HG03097 (cell line): ENCODE results near the gene PLD5.
"Not testable (repeated sequence)": the region's sequence is repeated elsewhere in the genome, so short reads cannot be mapped to it uniquely, and the experiment has no call there.

ENCODE experiments used
- ATAC-seq: cut with Tn5 transposase; IDR thresholded peaks from one replicate; pipeline ENCODE4 v1.9.1; 2021; ENCODE audit not compliant: unreplicated experiment, low FRiP score

PLD5 gene

GRCh38 chr1:242185731-242186130 lies 338.8 kb downstream of the PLD5 start:
- ATAC-seq = no peak

- ATAC-seq = no peak
Observed at GRCh38 chr1:242184955-242185354, 339.5 kb downstream of the PLD5 start.

- ATAC-seq = peak; percentile 98
Observed at GRCh38 chr1:242179767-242180166, 344.7 kb downstream of the PLD5 start.

- ATAC-seq = no peak
Observed at GRCh38 chr1:242178924-242179708, 345.4 kb downstream of the PLD5 start.

GRCh38 chr1:242178436-242178835 lies 346.1 kb downstream of the PLD5 start:
- ATAC-seq = no peak

- ATAC-seq = no peak
Observed at GRCh38 chr1:242162140-242162539, 362.4 kb downstream of the PLD5 start.

GRCh38 chr1:242147096-242147976 lies 377.2 kb downstream of the PLD5 start:
- peak; percentile 60 for ATAC-seq

GRCh38 chr1:242146652-242147051 lies 377.8 kb downstream of the PLD5 start:
- ATAC-seq = peak; percentile 4

GRCh38 chr1:242140836-242141235 lies 383.7 kb downstream of the PLD5 start:
- ATAC-seq = no peak

- ATAC-seq = no peak
Observed at GRCh38 chr1:242139986-242140385, 384.5 kb downstream of the PLD5 start.

- ATAC-seq = peak; percentile 91
Observed at GRCh38 chr1:242139442-242139841, 385.1 kb downstream of the PLD5 start.

- no peak for ATAC-seq
Observed at GRCh38 chr1:242133796-242134195, 390.7 kb downstream of the PLD5 start.

GRCh38 chr1:242133351-242133750 lies 391.1 kb downstream of the PLD5 start:
- ATAC-seq = no peak

- ATAC-seq = no peak
Observed at GRCh38 chr1:242132121-242132817, 392.2 kb downstream of the PLD5 start.

- peak; percentile 68 for ATAC-seq
Observed at GRCh38 chr1:242128951-242129502, 395.5 kb downstream of the PLD5 start.

- no peak for ATAC-seq
Observed at GRCh38 chr1:242120432-242120831, 404.1 kb downstream of the PLD5 start.

GRCh38 chr1:242100921-242101320 lies 423.6 kb downstream of the PLD5 start:
- no peak for ATAC-seq

GRCh38 chr1:242097283-242097682 lies 427.2 kb downstream of the PLD5 start:
- not testable (repeated sequence) for ATAC-seq

- ATAC-seq = no peak
Observed at GRCh38 chr1:242093116-242093515, 431.4 kb downstream of the PLD5 start.

- no peak for ATAC-seq
Observed at GRCh38 chr1:242089911-242090310, 434.6 kb downstream of the PLD5 start.

- no peak for ATAC-seq
Observed at GRCh38 chr1:242088875-242089274, 435.6 kb downstream of the PLD5 start.
